GM10266 (cell line): Measurements from ENCODE around the gene PNMA5.

Source experiments
- DNase-seq: peaks from one replicate; pipeline ENCODE4 v3.0.0; 2012; ENCODE audit errors: extremely low spot score
- CTCF ChIP-seq: IDR thresholded peaks from 2 replicates; pipeline ENCODE4 v1.5.1; 2012; ENCODE audit warnings: mild to moderate bottlenecking, low read depth; ENCODE audit not compliant: control insufficient read depth, insufficient read depth; ENCODE audit errors: missing control alignments

PNMA5 gene

GRCh38 chrX:152950786-152951185 is 43.1 kb downstream of the PNMA5 start:
- no peak for TF ChIP-seq CTCF
- DNase-seq, result no peak

GRCh38 chrX:152949114-152949513 is 44.8 kb downstream of the PNMA5 start:
- TF ChIP-seq CTCF, result no peak
- DNase-seq, result no peak

GRCh38 chrX:152946681-152947080 is 47.2 kb downstream of the PNMA5 start:
- no peak for TF ChIP-seq CTCF
- no peak for DNase-seq

- no peak for TF ChIP-seq CTCF
- no peak for DNase-seq
Observed at GRCh38 chrX:152945021-152945979, 48.6 kb downstream of the PNMA5 start.

- DNase-seq, result no peak
- TF ChIP-seq CTCF, result no peak
Observed at GRCh38 chrX:152943826-152944225, 50.1 kb downstream of the PNMA5 start.

- no peak for TF ChIP-seq CTCF
- no peak for DNase-seq
Observed at GRCh38 chrX:152942077-152942442, 51.9 kb downstream of the PNMA5 start.
